ENCODE measurements around the gene DDA1. TPM values are rescaled to one million over a fixed set of nuclear protein-coding genes. Genes with fewer than 3 reads are reported as not detected.
A peak's percentile ranks its signal among the peaks of the same experiment; 100 is the strongest.

The DDA1 gene
- total and polyA plus RNA-seq, 2 of the 13 experiments (the other 11 are each of a cell fraction or from before 2014, with no cell fraction given) = 24.5 to 26.0 TPM

- TF ChIP-seq PAXIP1 (CRISPR knock-in tag; conservative IDR thresholded peaks at IDR 0.05) (peak; percentile 82), MXI1 (IDR thresholded peaks at IDR 0.05; ENCODE audit: borderline replicate concordance, low read depth, low read length) (peak; percentile 72; the same call in 1 of the 3 replicates), YEATS4 (CRISPR knock-in tag; IDR thresholded peaks at IDR 0.05; ENCODE audit: borderline replicate concordance) (no peak), BRCA1 (CRISPR knock-in tag; IDR thresholded peaks at IDR 0.05) (0 out of 2 replicates have a peak, but pooled peaks have one; percentile 31), HES4 (CRISPR knock-in tag; IDR thresholded peaks at IDR 0.05; ENCODE audit: borderline replicate concordance) (0 out of 2 replicates have a peak, but pooled peaks have one; percentile 53), CHCHD3 (CRISPR knock-in tag; IDR thresholded peaks at IDR 0.05) (no peak), GATAD2A (CRISPR knock-in tag; IDR thresholded peaks at IDR 0.05) (peak; percentile 74), ZNF326 (CRISPR knock-in tag; IDR thresholded peaks at IDR 0.05; ENCODE audit: borderline replicate concordance) (no peak), GABPB1 (CRISPR knock-in tag; IDR thresholded peaks at IDR 0.05) (peak; percentile 77), ZNF629 (CRISPR knock-in tag; conservative IDR thresholded peaks at IDR 0.05) (0 out of 2 replicates have a peak, but pooled peaks have one; percentile 27), ELK4 (CRISPR knock-in tag; IDR thresholded peaks at IDR 0.05; ENCODE audit: borderline replicate concordance) (no peak), ARNT2 (CRISPR knock-in tag; IDR thresholded peaks at IDR 0.05; ENCODE audit: low read depth) (peak; percentile 67; the same call in 1 of the 2 replicates), HMGXB4 (CRISPR knock-in tag; IDR thresholded peaks at IDR 0.05; ENCODE audit: borderline replicate concordance in 1 of 2, low read depth in 1 of 2) (peak; percentile 49 to 53; a peak in 2 of 4 replicates), SP2 (CRISPR knock-in tag; IDR thresholded peaks at IDR 0.05) (no peak; the same call in 1 of the 2 replicates), TIGD3 (CRISPR knock-in tag; IDR thresholded peaks at IDR 0.05; ENCODE audit: borderline replicate concordance) (no peak), HOXA3 (CRISPR knock-in tag; IDR thresholded peaks at IDR 0.05) (peak; percentile 65; the same call in 1 of the 2 replicates), RORA (CRISPR knock-in tag; IDR thresholded peaks at IDR 0.05) (no peak), AGO2 (optimal IDR thresholded peaks at IDR 0.05; ENCODE audit: low read depth, low read length) (peak; percentile 81), ZNF235 (CRISPR knock-in tag; IDR thresholded peaks at IDR 0.05; ENCODE audit: borderline replicate concordance) (no peak), TCF7 (IDR thresholded peaks at IDR 0.05; ENCODE audit: low read depth) (no peak), KMT2B (CRISPR knock-in tag; IDR thresholded peaks at IDR 0.05) (peak; percentile 26; the same call in 1 of the 2 replicates), MED13 (CRISPR knock-in tag; IDR thresholded peaks at IDR 0.05) (no peak), HNRNPUL1 (IDR thresholded peaks at IDR 0.05; ENCODE audit: low read depth, low read length) (no peak)
These were observed 31.6 kb downstream of the DDA1 start (continued) for GRCh38 chr19:17340871-17341357.
